Trophoblast cell (in vitro differentiated cells and primary cell): ENCODE measurements around the gene PSORS1C2.

Source experiments
- DNase-seq, 2 donors: peaks; one replicate each; pipeline ENCODE4 v3.0.0-alpha.2; 2016
- H2AFZ ChIP-seq: 2 replicates; pipeline ENCODE4 v1.6.1; 2013; ENCODE audit warnings: low read length, moderate library complexity, mild to moderate bottlenecking; ENCODE audit not compliant: insufficient read depth, poor library complexity
- H2AK5ac ChIP-seq: 2 replicates; pipeline ENCODE4 v1.6.1; 2013; ENCODE audit warnings: mild to moderate bottlenecking, low read length
- H2BK120ac ChIP-seq: 2 replicates; pipeline ENCODE4 v1.6.1; 2013; ENCODE audit warnings: low read length, mild to moderate bottlenecking, moderate library complexity; ENCODE audit not compliant: insufficient read depth, poor library complexity
- H2BK12ac ChIP-seq: 2 replicates; pipeline ENCODE4 v1.6.1; 2013; ENCODE audit warnings: mild to moderate bottlenecking, low read length, moderate library complexity
- H2BK5ac ChIP-seq: 2 replicates; pipeline ENCODE4 v1.6.1; 2013; ENCODE audit warnings: low read length, low read depth, moderate library complexity, mild to moderate bottlenecking; ENCODE audit not compliant: poor library complexity
- H3K14ac ChIP-seq: 2 replicates; pipeline ENCODE4 v1.6.1; 2013; ENCODE audit warnings: mild to moderate bottlenecking, low read length
- H3K18ac ChIP-seq: 2 replicates; pipeline ENCODE4 v1.6.1; 2013; ENCODE audit warnings: mild to moderate bottlenecking, low read length
- H3K23ac ChIP-seq: 2 replicates; pipeline ENCODE4 v1.6.1; 2013; ENCODE audit warnings: low read length
- H3K27ac ChIP-seq: 2 replicates; pipeline ENCODE4 v1.5.1; 2013; ENCODE audit warnings: low read depth, mild to moderate bottlenecking, inconsistent platforms, low read length, moderate library complexity
- H3K27me3 ChIP-seq: 2 replicates; pipeline ENCODE4 v1.6.1; 2013; ENCODE audit warnings: inconsistent platforms, mild to moderate bottlenecking, low read length, moderate library complexity; ENCODE audit not compliant: insufficient read depth
- H3K36me3 ChIP-seq, 2 experiments: 1 replicate in 1 of 2; 2 replicates in 1 of 2; pipeline ENCODE4 v1.6.1; 2013; ENCODE audit warnings: low read length in 2 of 2, mild to moderate bottlenecking in 2 of 2, moderate library complexity in 1 of 2; ENCODE audit not compliant: insufficient read depth in 2 of 2, control insufficient read depth in 1 of 2
- H3K4ac ChIP-seq: 2 replicates; pipeline ENCODE4 v1.6.1; 2013; ENCODE audit warnings: low read depth, mild to moderate bottlenecking, low read length, moderate library complexity
- H3K4me1 ChIP-seq, 2 experiments: 1 replicate in 1 of 2; 2 replicates in 1 of 2; pipeline ENCODE4 v1.6.1; 2013; ENCODE audit warnings: low read length in 2 of 2, mild to moderate bottlenecking in 2 of 2, moderate library complexity in 1 of 2; ENCODE audit not compliant: insufficient read depth in 2 of 2, control insufficient read depth in 1 of 2
- H3K4me2 ChIP-seq: 2 replicates; pipeline ENCODE4 v1.6.1; 2013; ENCODE audit warnings: inconsistent platforms, mild to moderate bottlenecking, low read length, moderate library complexity
- H3K4me3 ChIP-seq: 2 replicates; pipeline ENCODE4 v1.5.1; 2013; ENCODE audit warnings: mild to moderate bottlenecking, low read depth, low read length, inconsistent platforms
- H3K79me1 ChIP-seq: one replicate; pipeline ENCODE4 v1.6.1; 2013; ENCODE audit warnings: low read length
- H3K79me2 ChIP-seq: 2 replicates; pipeline ENCODE4 v1.6.1; 2013; ENCODE audit warnings: low read length, mild to moderate bottlenecking; ENCODE audit not compliant: control insufficient read depth, insufficient read depth, poor library complexity
- H3K9ac ChIP-seq: 2 replicates; pipeline ENCODE4 v1.6.1; 2013; ENCODE audit warnings: mild to moderate bottlenecking, low read length
- H3K9me3 ChIP-seq: 2 replicates; pipeline ENCODE4 v1.6.1; 2013; ENCODE audit warnings: low read depth, mild to moderate bottlenecking, control low read depth, inconsistent platforms, low read length; ENCODE audit not compliant: insufficient read depth
- H4K12ac ChIP-seq: 2 replicates; pipeline ENCODE4 v1.6.1; 2013; ENCODE audit warnings: low read depth, mild to moderate bottlenecking, low read length, moderate library complexity
- H4K8ac ChIP-seq: 2 replicates; pipeline ENCODE4 v1.6.1; 2013; ENCODE audit warnings: low read depth, mild to moderate bottlenecking, low read length, moderate library complexity
- H4K91ac ChIP-seq: one replicate; pipeline ENCODE4 v1.6.1; 2013; ENCODE audit warnings: low read depth, mild to moderate bottlenecking, low read length, moderate library complexity
- WGBS: extraction: QIAGEN DNeasy Blood & Tissue Kit; methylation state at CpG from one replicate; pipeline ENCODE4 v1.1.7; 2013; ENCODE audit warnings: missing lambda C conversion rate; ENCODE audit not compliant: insufficient read length, insufficient coverage; ENCODE audit errors: extremely low coverage; 5-methylcytosine and 5-hydroxymethylcytosine counted together

The PSORS1C2 gene

GRCh38 chr6:31172973-31173384 is 34.1 kb upstream of the PSORS1C2 start:
- H3K4me2 ChIP-seq: no peak overlapping the region
- no CpG with 5 or more reads among the region's 5 CpGs for WGBS
- H3K23ac ChIP-seq: no peak overlapping the region
- H3K79me1 ChIP-seq: no peaks in the 10 kb centered on the region
- H2AFZ ChIP-seq: no peak overlapping the region
- H4K91ac ChIP-seq: no peak overlapping the region
- H3K27me3 ChIP-seq: peaks cover 11% of the 10 kb centered on the region
- no peak overlapping the region for H3K14ac ChIP-seq
- H3K9ac ChIP-seq: no peak overlapping the region
- no peak for DNase-seq
- H3K36me3 ChIP-seq: no peaks in the 10 kb centered on the region
- H3K4me1 ChIP-seq: peaks cover 8 to 11% of the 10 kb centered on the region in 2 experiments
- no peak overlapping the region for H4K12ac ChIP-seq
- no peak overlapping the region for H4K8ac ChIP-seq
- H2BK120ac ChIP-seq: no peak overlapping the region
- H3K79me2 ChIP-seq: no peaks in the 10 kb centered on the region
- no peak overlapping the region for H3K18ac ChIP-seq
- no peak overlapping the region for H2AK5ac ChIP-seq
- H3K4me3 ChIP-seq: no peak overlapping the region
- H3K27ac ChIP-seq: no peak overlapping the region
- H2BK12ac ChIP-seq: no peak overlapping the region
- H3K9me3 ChIP-seq: peaks cover 3% of the 10 kb centered on the region
- no peak overlapping the region for H3K4ac ChIP-seq
- H2BK5ac ChIP-seq: no peak overlapping the region

DNA sequence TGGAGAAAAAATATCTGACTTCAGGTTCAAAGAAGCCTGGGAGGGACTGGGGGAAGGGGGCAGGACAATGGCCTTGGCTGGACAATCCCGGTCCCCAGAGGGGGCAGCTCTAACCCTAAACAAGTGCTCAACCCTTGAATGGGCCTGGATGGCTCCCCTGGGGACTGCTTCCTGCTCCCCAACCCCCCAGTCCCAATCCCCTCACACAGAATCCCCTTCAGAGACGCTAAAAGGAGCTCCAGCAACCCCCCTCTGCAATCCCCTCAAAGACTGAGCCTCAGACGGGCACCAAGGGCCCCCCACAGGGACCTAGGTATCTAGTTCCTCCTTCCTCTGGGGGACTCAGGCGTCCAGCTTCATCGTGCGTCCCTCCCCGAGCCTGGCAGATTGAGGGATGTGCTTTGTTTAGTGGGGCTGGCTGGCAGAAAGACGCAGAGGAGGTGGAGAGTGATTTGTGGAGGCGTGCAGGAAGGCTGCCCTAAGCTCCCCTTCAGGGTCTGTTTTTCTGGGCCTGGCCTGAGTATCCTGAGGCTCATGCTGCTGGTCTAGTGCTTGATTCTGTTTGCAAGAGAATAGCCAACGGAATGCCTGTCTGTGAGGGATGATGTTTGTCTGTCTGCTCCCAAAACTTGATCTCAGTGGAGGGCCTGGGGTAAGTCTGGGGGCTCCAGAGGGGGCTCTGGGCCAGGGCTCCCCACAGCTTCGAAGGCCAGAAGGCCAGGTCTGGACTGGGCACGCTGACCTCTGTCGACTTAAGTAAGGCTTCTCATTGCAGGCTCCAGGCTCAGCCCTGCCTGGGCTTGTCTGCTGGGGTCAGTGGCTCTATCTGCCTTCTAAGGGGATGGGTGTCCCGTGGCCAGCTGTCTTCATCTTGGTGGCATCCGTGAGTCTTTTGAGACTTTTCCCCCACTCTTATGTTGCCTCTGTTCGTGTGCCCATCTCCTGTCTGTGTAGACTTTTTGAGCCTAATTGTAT is 33.4 kb upstream of the PSORS1C2 start:
- Histone ChIP-seq H2BK12ac (no peak overlapping the region), H4K8ac (no peak overlapping the region), H4K12ac (no peak overlapping the region), H3K14ac (no peak overlapping the region), H3K9ac (no peak overlapping the region), H3K79me1 (no peaks in the 10 kb centered on the region), H3K27me3 (peaks cover 11% of the 10 kb centered on the region), H3K9me3 (peaks cover 3% of the 10 kb centered on the region), H2BK5ac (no peak overlapping the region), H3K27ac (no peak overlapping the region), H2AK5ac (no peak overlapping the region), H3K4me1 (peaks cover 8 to 11% of the 10 kb centered on the region in 2 experiments), H2AFZ (peak overlapping the region; percentile 10), H3K4ac (no peak overlapping the region), H3K36me3 (no peaks in the 10 kb centered on the region), H2BK120ac (no peak overlapping the region), H3K4me2 (no peak overlapping the region), H3K18ac (no peak overlapping the region), H3K4me3 (no peak overlapping the region), H3K79me2 (no peaks in the 10 kb centered on the region), H3K23ac (no peak overlapping the region), H4K91ac (no peak overlapping the region)
- no peak for DNase-seq
- no CpG with 5 or more reads among the region's 16 CpGs for WGBS

- Histone ChIP-seq H3K23ac (no peak overlapping the region), H3K27ac (no peak overlapping the region), H4K8ac (no peak overlapping the region), H2AK5ac (no peak overlapping the region), H2BK120ac (no peak overlapping the region), H4K91ac (no peak overlapping the region), H3K36me3 (no peaks in the 10 kb centered on the region), H2AFZ (no peak overlapping the region), H2BK5ac (no peak overlapping the region), H3K4me1 (peaks cover 8 to 11% of the 10 kb centered on the region in 2 experiments), H3K79me1 (no peaks in the 10 kb centered on the region), H3K9ac (no peak overlapping the region), H3K27me3 (peaks cover 11% of the 10 kb centered on the region), H3K4me2 (no peak overlapping the region), H2BK12ac (no peak overlapping the region), H3K9me3 (peaks cover 3% of the 10 kb centered on the region), H3K14ac (no peak overlapping the region), H4K12ac (no peak overlapping the region), H3K4ac (no peak overlapping the region), H3K4me3 (no peak overlapping the region), H3K79me2 (no peaks in the 10 kb centered on the region), H3K18ac (no peak overlapping the region)
- no CpG with 5 or more reads among the region's 10 CpGs for WGBS
- DNase-seq: no peak
These were observed 32.3 kb upstream of the PSORS1C2 start for GRCh38 chr6:31170987-31171671.

DNA sequence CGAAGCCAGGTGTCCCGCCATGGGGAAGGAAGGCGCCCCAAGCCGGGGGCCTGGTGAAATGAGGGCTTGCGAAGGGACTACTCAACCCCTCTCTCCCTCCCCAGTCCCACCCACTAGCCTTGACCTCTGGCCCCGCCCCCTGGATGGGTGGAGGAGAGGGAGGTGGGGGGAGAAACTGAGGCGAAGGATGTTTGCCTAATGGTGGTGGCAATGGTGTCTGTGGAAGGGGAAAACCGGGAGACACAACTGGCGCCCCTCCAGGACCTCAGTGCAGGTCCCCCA is 31.7 kb upstream of the PSORS1C2 start, which contains the start of gene POU5F1:
TSS of gene POU5F1 (minus strand) at position 83 of the 282 bp plus-strand sequence. CDS start at position 21, 62 bp downstream.
- Histone ChIP-seq H2AFZ (no peak within 1 kb of the TSS), H3K27ac (no peak within 1 kb of the TSS), H3K4me3 (peak within 1 kb of the TSS; percentile 39), H2BK12ac (no peak within 1 kb of the TSS), H3K4me2 (no peak within 1 kb of the TSS), H3K4me1 (peaks cover 8 to 11% of the 10 kb centered on the region in 2 experiments), H4K91ac (no peak within 1 kb of the TSS), H3K4ac (no peak within 1 kb of the TSS), H3K23ac (no peak within 1 kb of the TSS), H2AK5ac (no peak within 1 kb of the TSS), H2BK5ac (no peak within 1 kb of the TSS), H4K12ac (no peak within 1 kb of the TSS), H3K18ac (no peak within 1 kb of the TSS), H3K27me3 (peaks cover 11% of the 10 kb centered on the region), H3K79me1 (no peaks in the 10 kb centered on the region), H3K9ac (no peak within 1 kb of the TSS), H3K36me3 (no peaks in the 10 kb centered on the region), H3K79me2 (no peaks in the 10 kb centered on the region), H4K8ac (no peak within 1 kb of the TSS), H3K9me3 (peaks cover 3% of the 10 kb centered on the region), H2BK120ac (no peak within 1 kb of the TSS), H3K14ac (no peak within 1 kb of the TSS)
- WGBS: no CpG with 5 or more reads among the region's 9 CpGs
- no peak for DNase-seq
